Measurements from ENCODE around the gene STK33. TPM values are rescaled to one million over a fixed set of nuclear protein-coding genes. Genes with fewer than 3 reads are reported as not detected.

The STK33 gene
- total and polyA plus RNA-seq, 2 donors (not counting 3 experiments of a cell fraction or from before 2014, with no cell fraction given), result 0.63 to 3.4 TPM

- intact Hi-C loops (cut with micrococcal nuclease), result no loop called here
- dilution Hi-C loops (cut with MboI; ENCODE audit: extremely low pct_ligation_motif_present, low sequenced_read_pairs), result no loop called here
- no peaks in the 10 kb centered on the region for H3K9me3 ChIP-seq (replicated peaks; ENCODE audit: control insufficient read depth, insufficient read depth, low read length)
- TF ChIP-seq CTCF (IDR thresholded peaks at IDR 0.05; ENCODE audit: extremely low read depth in 1 of 2, insufficient read depth in 1 of 2, low read depth in 1 of 2, low read length in 2 of 2), result no peak
- TF ChIP-seq JUN (IDR thresholded peaks at IDR 0.05; ENCODE audit: borderline replicate concordance, insufficient read depth, insufficient read length, low read depth), result no peak
- no peak for TF ChIP-seq MYC (IDR thresholded peaks at IDR 0.05; ENCODE audit: low read depth, low read length)
- TF ChIP-seq POLR2AphosphoS5 (IDR thresholded peaks at IDR 0.05; ENCODE audit: insufficient read depth, low read depth, low read length), result no peak
- no peak for TF ChIP-seq EZH2 (IDR thresholded peaks at IDR 0.05; ENCODE audit: borderline replicate concordance, low read depth, low read length, severe bottlenecking)
- no peak for TF ChIP-seq GATA2 (IDR thresholded peaks at IDR 0.05; ENCODE audit: insufficient read depth, insufficient read length, low read depth, low read length)
- no peak for TF ChIP-seq FOS (IDR thresholded peaks at IDR 0.05; ENCODE audit: borderline replicate concordance, insufficient read depth, low read length)
- no peak overlapping the region for H2AFZ ChIP-seq (ENCODE audit: low read depth, low read length)
- peaks cover 0 to 15% of the 10 kb centered on the region in 2 experiments for H3K36me3 ChIP-seq (ENCODE audit: control insufficient read depth in 2 of 2, extremely low read depth in 1 of 2, insufficient read depth in 2 of 2, low read length in 2 of 2)
- no peaks in the 10 kb centered on the region for H4K20me1 ChIP-seq (replicated peaks; ENCODE audit: control insufficient read depth, extremely low read depth, insufficient read depth, low read length)
- H3K4me2 ChIP-seq (ENCODE audit: insufficient read depth, low read length), result no peak overlapping the region
- no peaks in the 10 kb centered on the region for H3K4me1 ChIP-seq (ENCODE audit: control insufficient read depth, extremely low read depth, insufficient read depth, low read length)
- no peaks in the 10 kb centered on the region for H3K79me2 ChIP-seq (ENCODE audit: control insufficient read depth, insufficient read depth, low read length)
- H3K27me3 ChIP-seq (ENCODE audit: control insufficient read depth in 2 of 2, insufficient read depth in 2 of 2, low read length in 2 of 2), result no peaks in the 10 kb centered on the region
- ChIA-PET CTCF (interaction anchor here (0.8 to 1.5 kb wide), 5 partner anchors 9 to 320 kb away, joined by 3 to 4 read pairs (median 3); no protein-coding TSS in a partner anchor), POLR2A (interaction anchor here (1.1 kb wide), 1 partner anchor 43 kb away, joined by 3 read pairs; the partner anchor contains the start of genes RPL27A and TRIM66)
- no peak overlapping the region for H3K27ac ChIP-seq (ENCODE audit: insufficient read depth, low read depth, low read length)
- no peak overlapping the region for H3K9ac ChIP-seq (replicated peaks; ENCODE audit: extremely low read depth, insufficient read depth, low read length)
- FAIRE-seq (no peak), DNase-seq (ENCODE audit: low read depth, low spot score) (no peak)
- no TSS peak for BruUV-seq (replicated peaks)
- H3K9me1 ChIP-seq (replicated peaks; ENCODE audit: control insufficient read depth, extremely low read depth, insufficient read depth, low read length), result no peaks in the 10 kb centered on the region
- no peak overlapping the region for H3K4me3 ChIP-seq (replicated peaks in 1 of 3; ENCODE audit: insufficient read depth in 1 of 3, low read depth in 1 of 3, low read length in 3 of 3)
Measured at GRCh38 chr11:8639655-8640054, 45.6 kb upstream of the STK33 start.
